Chondrocyte (in vitro differentiated cells): ENCODE measurements around the gene CD44. TPM values are rescaled to one million over a fixed set of nuclear protein-coding genes. Genes with fewer than 3 reads are reported as not detected.
"Not testable (repeated sequence)": the region's sequence is repeated elsewhere in the genome, so short reads cannot be mapped to it uniquely, and the experiment has no call there.

Experiments used
- DNase-seq: peaks from one replicate; pipeline ENCODE4 v3.0.0; 2021; ENCODE audit warnings: mixed read lengths, low spot score
- H3K27ac Mint-ChIP-seq: one replicate; pipeline ENCODE4 v1.8.0; 2021; ENCODE audit warnings: mild to moderate bottlenecking, moderate library complexity, mixed read lengths; ENCODE audit not compliant: unreplicated experiment
- H3K27me3 Mint-ChIP-seq: 2 replicates; pipeline ENCODE4 v1.8.0; 2021; ENCODE audit warnings: low read depth, mixed read lengths
- H3K36me3 Mint-ChIP-seq: 2 replicates; pipeline ENCODE4 v1.8.0; 2021; ENCODE audit warnings: low read depth, mixed read lengths
- H3K4me1 Mint-ChIP-seq: 2 replicates; pipeline ENCODE4 v1.8.0; 2021; ENCODE audit warnings: low read depth, mild to moderate bottlenecking, mixed read lengths
- H3K4me3 Mint-ChIP-seq: one replicate; pipeline ENCODE4 v1.8.0; 2021; ENCODE audit warnings: mild to moderate bottlenecking, moderate library complexity, mixed read lengths; ENCODE audit not compliant: unreplicated experiment
- H3K9me3 Mint-ChIP-seq: 2 replicates; pipeline ENCODE4 v1.8.0; 2021; ENCODE audit warnings: low read depth, mixed read lengths
- total RNA-seq: library from RNA; stranded (reverse); gene quantifications from 3 replicates; pipeline ENCODE4 v1.2.1, GENCODE V29; 2021
- TF ChIP-seq, protein P1 (sequence below): fragments of 200-600 bp; sonication (generic); IDR thresholded peaks from 2 replicates; pipeline ENCODE4 v1.5.0; 2021; ENCODE audit warnings: antibody characterized with exemption, mild to moderate bottlenecking, moderate library complexity

The CD44 gene
- total RNA-seq, 1 donor from 2014 or later, result 179 TPM

DNA sequence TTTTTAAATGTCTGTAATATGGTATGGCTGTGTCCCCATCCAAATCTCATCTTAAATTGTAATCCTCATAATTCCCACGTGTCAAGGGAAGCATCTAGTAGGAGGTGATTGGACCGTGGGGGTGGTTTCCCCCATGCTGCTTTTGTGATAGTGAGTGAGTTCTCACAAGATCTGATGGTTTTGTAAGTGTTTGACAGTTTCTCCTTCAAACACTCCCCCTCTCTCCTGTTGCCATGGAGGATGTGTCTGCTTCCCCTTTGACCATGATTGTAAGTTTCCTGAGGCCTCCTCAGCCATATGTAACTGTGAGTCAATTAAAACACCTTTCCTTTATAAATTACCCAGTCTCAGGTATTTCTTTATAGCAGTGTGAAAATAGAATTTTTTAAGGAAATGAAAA lies 31.1 kb upstream of the CD44 start:
- Mint-ChIP-seq H3K9me3 (no peaks in the 10 kb centered on the region), H3K4me3 (no peak overlapping the region), H3K27me3 (no peaks in the 10 kb centered on the region), H3K36me3 (no peaks in the 10 kb centered on the region), H3K27ac (no peak overlapping the region), H3K4me1 (peaks cover 15% of the 10 kb centered on the region)
- DNase-seq, result no peak
- TF ChIP-seq, protein P1, sequence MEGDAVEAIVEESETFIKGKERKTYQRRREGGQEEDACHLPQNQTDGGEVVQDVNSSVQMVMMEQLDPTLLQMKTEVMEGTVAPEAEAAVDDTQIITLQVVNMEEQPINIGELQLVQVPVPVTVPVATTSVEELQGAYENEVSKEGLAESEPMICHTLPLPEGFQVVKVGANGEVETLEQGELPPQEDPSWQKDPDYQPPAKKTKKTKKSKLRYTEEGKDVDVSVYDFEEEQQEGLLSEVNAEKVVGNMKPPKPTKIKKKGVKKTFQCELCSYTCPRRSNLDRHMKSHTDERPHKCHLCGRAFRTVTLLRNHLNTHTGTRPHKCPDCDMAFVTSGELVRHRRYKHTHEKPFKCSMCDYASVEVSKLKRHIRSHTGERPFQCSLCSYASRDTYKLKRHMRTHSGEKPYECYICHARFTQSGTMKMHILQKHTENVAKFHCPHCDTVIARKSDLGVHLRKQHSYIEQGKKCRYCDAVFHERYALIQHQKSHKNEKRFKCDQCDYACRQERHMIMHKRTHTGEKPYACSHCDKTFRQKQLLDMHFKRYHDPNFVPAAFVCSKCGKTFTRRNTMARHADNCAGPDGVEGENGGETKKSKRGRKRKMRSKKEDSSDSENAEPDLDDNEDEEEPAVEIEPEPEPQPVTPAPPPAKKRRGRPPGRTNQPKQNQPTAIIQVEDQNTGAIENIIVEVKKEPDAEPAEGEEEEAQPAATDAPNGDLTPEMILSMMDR, result no peak

DNA sequence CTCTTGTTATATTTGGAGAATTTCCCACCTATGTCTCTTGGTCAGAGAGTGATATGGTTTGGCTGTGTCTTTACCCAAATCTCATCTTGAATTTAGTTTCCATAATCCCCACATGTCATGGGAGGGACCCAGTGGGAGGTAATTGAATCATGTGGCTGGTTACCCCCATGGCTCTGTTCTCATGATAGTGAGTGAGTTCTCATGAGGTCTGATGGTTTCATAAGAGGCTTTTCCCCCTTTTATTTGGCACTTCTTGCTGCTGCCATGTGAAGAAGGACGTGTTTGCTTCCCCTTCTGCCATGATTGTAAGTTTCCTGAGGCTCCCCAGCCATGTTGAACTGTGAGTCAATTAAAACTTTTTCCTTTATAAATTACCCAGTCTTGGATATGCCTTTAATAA lies 30.6 kb upstream of the CD44 start:
- not testable (repeated sequence) for H3K9me3 Mint-ChIP-seq, DNase-seq, H3K27me3 Mint-ChIP-seq, H3K4me3 Mint-ChIP-seq, H3K27ac Mint-ChIP-seq, H3K36me3 Mint-ChIP-seq
- peaks cover 15% of the 10 kb centered on the region for H3K4me1 Mint-ChIP-seq

DNA sequence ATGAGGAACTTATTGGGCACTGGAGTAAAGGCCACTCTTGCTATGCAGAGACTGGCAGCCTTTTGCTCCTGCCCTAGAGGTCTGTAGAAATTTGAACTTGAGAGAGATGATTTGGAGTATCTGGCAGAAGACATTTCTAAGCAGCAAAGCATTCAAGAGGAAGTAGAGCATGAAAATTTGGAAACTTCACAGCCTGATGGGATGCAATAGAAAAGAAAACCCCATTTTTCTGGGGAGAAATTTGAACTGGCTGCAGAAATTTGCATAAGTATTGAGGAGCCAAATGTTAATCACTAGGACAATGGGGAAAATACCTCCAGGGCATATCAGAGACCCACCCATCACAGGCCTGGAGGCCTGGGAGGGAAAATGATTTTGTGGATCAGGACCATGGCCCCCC lies 29.9 kb upstream of the CD44 start:
- Mint-ChIP-seq H3K4me3 (no peak overlapping the region), H3K9me3 (no peaks in the 10 kb centered on the region), H3K27ac (no peak overlapping the region), H3K36me3 (no peaks in the 10 kb centered on the region), H3K4me1 (peaks cover 15% of the 10 kb centered on the region), H3K27me3 (no peaks in the 10 kb centered on the region)
- TF ChIP-seq, protein P1, result no peak
- DNase-seq, result no peak

DNA sequence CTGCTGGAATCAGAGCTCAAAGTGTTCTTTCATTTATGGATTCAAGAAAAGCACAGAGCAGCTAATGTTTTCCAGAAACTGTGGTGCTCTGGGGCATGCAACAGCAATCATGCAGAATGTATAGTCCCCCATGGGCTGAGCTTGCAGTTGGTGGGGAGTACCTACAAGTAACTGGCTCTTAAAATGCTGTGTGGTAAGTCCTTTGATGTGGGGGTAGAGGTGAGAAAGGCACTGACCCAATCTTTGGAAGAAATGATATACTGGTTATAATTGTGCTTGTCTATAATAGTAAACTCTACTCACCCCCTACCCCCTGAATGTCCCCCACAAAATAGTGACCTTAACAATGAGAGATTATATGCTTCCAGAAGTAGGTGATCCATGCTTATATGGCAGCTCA lies 29.1 kb upstream of the CD44 start:
- no peak overlapping the region for H3K4me3 Mint-ChIP-seq
- TF ChIP-seq, protein P1, result no peak

DNA sequence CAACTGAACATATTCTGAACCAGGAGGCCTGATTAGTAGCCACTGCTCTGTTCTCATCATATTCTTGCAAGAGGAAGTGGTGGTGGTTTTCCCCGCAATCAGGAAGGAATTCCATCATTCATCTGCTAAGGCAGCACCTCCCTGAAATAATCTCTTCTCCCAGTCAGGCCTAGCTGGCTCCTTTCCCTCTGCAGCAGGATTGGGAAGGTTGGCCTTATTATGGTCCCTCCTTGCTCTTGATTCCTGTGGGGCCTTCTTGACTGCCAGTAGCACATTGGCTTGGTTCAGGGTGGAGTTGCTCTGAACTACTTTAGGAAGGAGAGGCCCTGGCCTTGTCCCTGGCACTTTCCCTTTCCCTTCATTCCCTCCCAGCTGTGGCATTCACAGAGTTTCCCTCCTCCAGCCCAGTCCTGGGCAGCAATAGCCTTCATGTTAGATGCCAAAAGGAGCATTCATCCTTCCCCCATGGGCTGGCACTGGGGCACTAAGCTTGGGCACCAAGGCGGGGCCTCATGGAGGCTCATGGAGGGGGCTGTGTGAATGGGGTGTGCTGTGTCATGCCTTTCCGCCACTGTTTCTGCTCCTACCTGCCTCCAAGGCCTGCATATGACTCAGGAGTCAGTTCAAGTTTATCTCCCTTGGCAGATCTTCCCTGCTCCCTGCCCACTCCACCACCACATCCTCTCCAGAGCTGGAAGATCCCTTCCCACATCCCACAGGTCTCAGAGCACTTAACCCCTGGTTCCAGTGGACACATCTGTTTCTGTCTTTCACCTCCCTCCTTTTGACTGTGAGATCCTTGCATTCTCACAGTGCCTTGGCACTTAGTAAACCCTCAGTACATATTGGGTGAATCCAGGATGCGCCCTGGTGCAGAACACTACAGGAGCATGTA lies 27.6 kb upstream of the CD44 start:
- Mint-ChIP-seq H3K27ac (peak overlapping the region; percentile 32), H3K4me3 (no peak overlapping the region), H3K9me3 (no peaks in the 10 kb centered on the region), H3K27me3 (no peaks in the 10 kb centered on the region), H3K4me1 (peaks cover 13% of the 10 kb centered on the region), H3K36me3 (no peaks in the 10 kb centered on the region)
- no peak for DNase-seq
- TF ChIP-seq, protein P1, result no peak

More for the DNA sequence above, 29.1 kb upstream of the CD44 start:
- Mint-ChIP-seq H3K36me3 (no peaks in the 10 kb centered on the region), H3K4me1 (peaks cover 15% of the 10 kb centered on the region), H3K27me3 (no peaks in the 10 kb centered on the region), H3K9me3 (no peaks in the 10 kb centered on the region), H3K27ac (no peak overlapping the region)
- DNase-seq, result no peak
